ENCODE measurements around the gene KIF26B. TPM values are rescaled to one million over a fixed set of nuclear protein-coding genes. Genes with fewer than 3 reads are reported as not detected.

KIF26B gene
- polyA plus RNA-seq, 2 of the 4 experiments (the other 2 are of a cell fraction): 0.01 to 0.04 TPM

DNA sequence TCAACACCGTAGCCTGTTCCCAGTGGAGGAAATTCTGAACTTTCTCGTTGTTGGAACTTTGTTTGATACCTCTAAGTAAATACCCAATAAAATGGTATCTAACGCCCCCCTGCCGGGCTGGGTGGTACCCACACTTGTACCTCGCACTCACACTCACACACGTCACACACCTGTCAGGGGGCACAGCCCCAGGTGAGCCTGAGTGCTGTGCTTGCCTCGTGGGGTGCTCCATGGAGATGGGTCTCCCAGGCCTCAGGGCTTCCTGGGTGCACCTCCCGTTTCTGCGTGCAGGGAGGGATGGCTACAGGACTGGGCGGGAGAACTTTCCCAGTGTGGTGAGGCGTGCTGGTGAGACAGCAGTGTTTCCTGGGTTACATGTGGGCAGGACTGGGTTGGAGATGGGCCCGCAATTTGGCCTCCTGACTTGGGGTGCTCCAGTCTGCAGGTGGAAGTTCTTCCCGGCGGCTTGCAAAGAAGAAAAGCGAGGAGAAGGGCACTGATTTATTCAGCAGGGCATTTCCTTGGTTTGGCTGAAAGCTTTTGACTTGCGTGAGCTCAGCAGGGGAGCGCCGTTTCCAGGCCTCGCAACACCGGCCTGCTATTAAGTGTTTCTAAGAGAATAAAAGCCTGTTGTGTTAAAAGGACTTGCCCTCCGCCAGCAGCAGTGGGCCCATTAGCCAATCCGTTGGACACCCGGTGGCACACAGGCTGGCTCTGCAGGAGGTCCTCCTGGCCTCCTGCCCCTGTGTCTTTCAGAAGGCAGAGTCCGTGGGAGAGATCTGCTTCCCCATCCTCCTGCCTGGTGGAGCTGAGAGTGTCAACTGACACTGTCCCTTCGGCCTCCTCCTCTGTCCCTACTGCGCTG lies 79.7 kb downstream of the KIF26B start:
- WGBS (ENCODE audit: missing lambda C conversion rate): 71% methylated on average over 24 of the region's 26 CpGs
- CTCF ChIA-PET: no interaction called here
- no peak overlapping the region for H3K4me2 ChIP-seq
- no peaks in the 10 kb centered on the region for H3K9me3 ChIP-seq
- H3K4me3 ChIP-seq: no peak overlapping the region
- no peaks in the 10 kb centered on the region for H3K4me1 ChIP-seq
- DNase-seq (ENCODE audit: low read depth in 1 of 2, low spot score in 1 of 2) (no peak), ATAC-seq (no peak), FAIRE-seq (no peak)
- POLR2A ChIA-PET: no interaction called here
- H3K27ac ChIP-seq: no peak overlapping the region
- TF ChIP-seq RAD21 (conservative IDR thresholded peaks at IDR 0.05 in 1 of 2, IDR thresholded peaks at IDR 0.05 in 1 of 2) (no peak), MAFK (IDR thresholded peaks at IDR 0.05; ENCODE audit: partially characterized antibody) (no peak), SMC3 (IDR thresholded peaks at IDR 0.05) (no peak)

- POLR2A ChIA-PET: no interaction called here
Observed at GRCh38 chr1:245235156-245235555, 80.4 kb downstream of the KIF26B start.

GRCh38 chr1:245240648-245241165 lies 85.9 kb downstream of the KIF26B start:
- DNase-seq (ENCODE audit: low read depth in 1 of 2, low spot score in 1 of 2): no peak
- Histone ChIP-seq H3K9me3 (no peaks in the 10 kb centered on the region), H3K4me3 (no peak overlapping the region), H3K4me1 (no peaks in the 10 kb centered on the region), H3K27ac (no peak overlapping the region), H3K4me2 (no peak overlapping the region)
- POLR2A ChIA-PET: no interaction called here
- FAIRE-seq: no peak
- no peak for ATAC-seq
- TF ChIP-seq NFE2L2 (conservative IDR thresholded peaks at IDR 0.05; ENCODE audit: low read length): no peak
- no peak for TF ChIP-seq ATOH8 (CRISPR knock-in tag; IDR thresholded peaks at IDR 0.05; ENCODE audit: low read depth)
- TF ChIP-seq PHF8 (IDR thresholded peaks at IDR 0.05; ENCODE audit: borderline replicate concordance, low read depth): no peak
- no peak for TF ChIP-seq HES2 (IDR thresholded peaks at IDR 0.05)
- no peak for TF ChIP-seq CBX2 (IDR thresholded peaks at IDR 0.05; ENCODE audit: borderline replicate concordance, low read depth)
- TF ChIP-seq, protein P1, sequence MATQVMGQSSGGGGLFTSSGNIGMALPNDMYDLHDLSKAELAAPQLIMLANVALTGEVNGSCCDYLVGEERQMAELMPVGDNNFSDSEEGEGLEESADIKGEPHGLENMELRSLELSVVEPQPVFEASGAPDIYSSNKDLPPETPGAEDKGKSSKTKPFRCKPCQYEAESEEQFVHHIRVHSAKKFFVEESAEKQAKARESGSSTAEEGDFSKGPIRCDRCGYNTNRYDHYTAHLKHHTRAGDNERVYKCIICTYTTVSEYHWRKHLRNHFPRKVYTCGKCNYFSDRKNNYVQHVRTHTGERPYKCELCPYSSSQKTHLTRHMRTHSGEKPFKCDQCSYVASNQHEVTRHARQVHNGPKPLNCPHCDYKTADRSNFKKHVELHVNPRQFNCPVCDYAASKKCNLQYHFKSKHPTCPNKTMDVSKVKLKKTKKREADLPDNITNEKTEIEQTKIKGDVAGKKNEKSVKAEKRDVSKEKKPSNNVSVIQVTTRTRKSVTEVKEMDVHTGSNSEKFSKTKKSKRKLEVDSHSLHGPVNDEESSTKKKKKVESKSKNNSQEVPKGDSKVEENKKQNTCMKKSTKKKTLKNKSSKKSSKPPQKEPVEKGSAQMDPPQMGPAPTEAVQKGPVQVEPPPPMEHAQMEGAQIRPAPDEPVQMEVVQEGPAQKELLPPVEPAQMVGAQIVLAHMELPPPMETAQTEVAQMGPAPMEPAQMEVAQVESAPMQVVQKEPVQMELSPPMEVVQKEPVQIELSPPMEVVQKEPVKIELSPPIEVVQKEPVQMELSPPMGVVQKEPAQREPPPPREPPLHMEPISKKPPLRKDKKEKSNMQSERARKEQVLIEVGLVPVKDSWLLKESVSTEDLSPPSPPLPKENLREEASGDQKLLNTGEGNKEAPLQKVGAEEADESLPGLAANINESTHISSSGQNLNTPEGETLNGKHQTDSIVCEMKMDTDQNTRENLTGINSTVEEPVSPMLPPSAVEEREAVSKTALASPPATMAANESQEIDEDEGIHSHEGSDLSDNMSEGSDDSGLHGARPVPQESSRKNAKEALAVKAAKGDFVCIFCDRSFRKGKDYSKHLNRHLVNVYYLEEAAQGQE (IDR thresholded peaks at IDR 0.05): no peak
- WGBS (ENCODE audit: missing lambda C conversion rate): 70% methylated on average over 6 of the region's 6 CpGs
- CTCF ChIA-PET: interaction anchor here (1.5 kb wide), 1 partner anchor 84 kb away, joined by 3 read pairs; no protein-coding TSS in a partner anchor

More at GRCh38 chr1:245235156-245235555, 80.4 kb downstream of the KIF26B start:
- Histone ChIP-seq H3K4me2 (no peak overlapping the region), H3K9me3 (no peaks in the 10 kb centered on the region), H3K4me3 (no peak overlapping the region), H3K27ac (no peak overlapping the region), H3K4me1 (no peaks in the 10 kb centered on the region)
- DNase-seq (ENCODE audit: low read depth in 1 of 2, low spot score in 1 of 2) (no peak), FAIRE-seq (no peak), ATAC-seq (no peak)
- TF ChIP-seq GATA3 (IDR thresholded peaks at IDR 0.05; ENCODE audit: borderline replicate concordance) (no peak), ESRRA (IDR thresholded peaks at IDR 0.05; ENCODE audit: borderline replicate concordance, low read length) (no peak), ELK1 (IDR thresholded peaks at IDR 0.05; ENCODE audit: low read depth, low read length) (no peak), BHLHE40 (IDR thresholded peaks at IDR 0.05; ENCODE audit: low read depth, low read length) (no peak), CHD4 (IDR thresholded peaks at IDR 0.05; ENCODE audit: borderline replicate concordance) (no peak), RCOR1 (IDR thresholded peaks at IDR 0.05; ENCODE audit: low read depth, low read length) (no peak), NFE2L2 (conservative IDR thresholded peaks at IDR 0.05; ENCODE audit: low read length) (no peak), KDM1A (IDR thresholded peaks at IDR 0.05; ENCODE audit: low read depth) (no peak), KDM5A (IDR thresholded peaks at IDR 0.05) (no peak), EP300 (IDR thresholded peaks at IDR 0.05) (no peak), TP53 (CRISPR knock-in tag; IDR thresholded peaks at IDR 0.05) (no peak), MAFK (IDR thresholded peaks at IDR 0.05; ENCODE audit: partially characterized antibody) (no peak)
- WGBS (ENCODE audit: missing lambda C conversion rate): 26% methylated on average over 6 of the region's 6 CpGs
- CTCF ChIA-PET: interaction anchor here (0.7 kb wide), 1 partner anchor 214 kb away, joined by 5 read pairs; no protein-coding TSS in a partner anchor

Measured in A549 (cell line).